Sigmoid colon (tissue), 7 donors: ENCODE measurements around the gene BORCS5. TPM values are rescaled to one million over a fixed set of nuclear protein-coding genes. Genes with fewer than 3 reads are reported as not detected.
"Not testable (repeated sequence)": the region's sequence is repeated elsewhere in the genome, so short reads cannot be mapped to it uniquely, and the experiment has no call there.

Experiments used
- DNase-seq: peaks from one replicate; pipeline ENCODE4 v3.0.0-alpha.2; 2019
- H3K27ac ChIP-seq, 4 donors: fragments of 200-600 bp; sonication (generic); one replicate each; pipeline ENCODE4 v1.5.1; 2016 to 2019; ENCODE audit warnings: mild to moderate bottlenecking in 1 of 4
- H3K27me3 ChIP-seq, 3 donors: fragments of 200-600 bp; sonication (generic); one replicate each; pipeline ENCODE4 v1.5.1; 2019; ENCODE audit warnings: mild to moderate bottlenecking in 1 of 3
- H3K36me3 ChIP-seq, 4 donors: fragments of 200-600 bp; sonication (generic); one replicate each; pipeline ENCODE4 v1.5.1; 2016 to 2019
- H3K4me1 ChIP-seq, 4 donors: fragments of 200-600 bp; sonication (generic); one replicate each; pipeline ENCODE4 v1.5.1; 2017 to 2019
- H3K4me3 ChIP-seq, 4 donors: fragments of 200-600 bp; sonication (generic); one replicate each; pipeline ENCODE4 v1.5.1; 2017 to 2019; ENCODE audit warnings: mild to moderate bottlenecking in 2 of 4, moderate library complexity in 1 of 4
- H3K9me3 ChIP-seq, 4 donors: fragments of 200-600 bp in 3 of 4; sonication (generic) in 3 of 4; one replicate each; pipeline versions ENCODE4 v1.5.1 to v1.6.1; 2013 to 2019
- EP300 ChIP-seq, 4 donors: sonication (generic); formaldehyde crosslinking; IDR thresholded peaks; one replicate each; pipeline ENCODE4 v1.6.1; 2017; ENCODE audit warnings: antibody characterized with exemption in 4 of 4
- POLR2A ChIP-seq, 2 donors: fragments of 450-650 bp; IDR thresholded peaks; one replicate each; pipeline ENCODE4 v1.6.1; 2016; ENCODE audit warnings: antibody characterized with exemption in 2 of 2, mild to moderate bottlenecking in 2 of 2, moderate library complexity in 2 of 2
- POLR2AphosphoS5 ChIP-seq, 4 donors: sonication (generic); formaldehyde crosslinking; IDR thresholded peaks; one replicate each; pipeline ENCODE4 v1.6.1; 2017; ENCODE audit warnings: antibody characterized with exemption in 4 of 4
- WGBS, 2 donors: extraction: QIAGEN DNeasy Blood & Tissue Kit; methylation state at CpG; one replicate each; pipeline ENCODE4 v1.1.7; 2013; 5-methylcytosine and 5-hydroxymethylcytosine counted together
- intact Hi-C: fragments of 100-400 bp; cut with DNase I; formaldehyde crosslinking; loops from one replicate; pipeline ENCODE4 v1.15.1; 2023
- polyA plus RNA-seq, 3 donors: library from polyadenylated mRNA; stranded (reverse); fragments of 200-250 nt; gene quantifications; one replicate each; pipeline ENCODE4 v1.2.3, GENCODE V29; 2013
- total RNA-seq, 4 donors: library from RNA; depleted of rRNA; stranded (reverse); fragments of >200 nt; gene quantifications; one replicate each; pipeline ENCODE4 v1.1.0, GENCODE V29; 2016
- TF ChIP-seq, protein P1 (sequence below), 4 experiments: fragments of 450-650 bp in 3 of 4; fragments of 200-600 bp in 1 of 4; IDR thresholded peaks; one replicate each; pipeline ENCODE4 v1.5.1; 2016 to 2019; ENCODE audit warnings: antibody characterized with exemption in 4 of 4, mild to moderate bottlenecking in 3 of 4, moderate library complexity in 2 of 4
- donor health status: healthy with polysubstance abuse.
- donor health status: Bipolar disorder and iron deficiency.
- donor health status: healthy.

Gene BORCS5
- total and polyA plus RNA-seq, 7 donors = 3.7 to 25.3 (median 7.1) TPM

DNA sequence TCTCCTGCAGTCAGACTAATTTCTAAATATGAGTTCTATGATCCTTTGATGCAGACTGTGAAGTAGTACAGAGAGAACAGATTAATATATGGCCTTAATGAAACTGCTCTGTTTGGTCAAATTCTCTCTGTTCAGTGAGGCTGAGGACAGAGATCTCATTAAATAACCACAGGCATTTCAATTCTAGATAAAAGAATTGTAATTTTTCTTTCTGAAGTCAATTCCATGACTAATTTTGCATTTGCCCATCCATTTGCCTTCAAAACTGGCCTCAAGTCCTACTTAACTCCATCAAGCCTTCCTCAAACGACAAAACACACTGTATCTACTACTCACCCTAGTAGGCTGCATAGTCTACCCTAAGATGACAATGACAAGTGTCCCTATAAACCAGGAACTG lies 138.7 kb downstream of the BORCS5 start:
- no peak for DNase-seq
- Histone ChIP-seq H3K27ac (no peak overlapping the region), H3K36me3 (no peaks in the 10 kb centered on the region), H3K4me3 (no peak overlapping the region), H3K4me1 (no peaks in the 10 kb centered on the region), H3K27me3 (no peaks in the 10 kb centered on the region), H3K9me3 (no peaks in the 10 kb centered on the region)
- TF ChIP-seq EP300 (IDR thresholded peaks at IDR 0.05) (no peak), POLR2A (IDR thresholded peaks at IDR 0.05) (no peak), POLR2AphosphoS5 (IDR thresholded peaks at IDR 0.05) (no peak)
- TF ChIP-seq, protein P1, sequence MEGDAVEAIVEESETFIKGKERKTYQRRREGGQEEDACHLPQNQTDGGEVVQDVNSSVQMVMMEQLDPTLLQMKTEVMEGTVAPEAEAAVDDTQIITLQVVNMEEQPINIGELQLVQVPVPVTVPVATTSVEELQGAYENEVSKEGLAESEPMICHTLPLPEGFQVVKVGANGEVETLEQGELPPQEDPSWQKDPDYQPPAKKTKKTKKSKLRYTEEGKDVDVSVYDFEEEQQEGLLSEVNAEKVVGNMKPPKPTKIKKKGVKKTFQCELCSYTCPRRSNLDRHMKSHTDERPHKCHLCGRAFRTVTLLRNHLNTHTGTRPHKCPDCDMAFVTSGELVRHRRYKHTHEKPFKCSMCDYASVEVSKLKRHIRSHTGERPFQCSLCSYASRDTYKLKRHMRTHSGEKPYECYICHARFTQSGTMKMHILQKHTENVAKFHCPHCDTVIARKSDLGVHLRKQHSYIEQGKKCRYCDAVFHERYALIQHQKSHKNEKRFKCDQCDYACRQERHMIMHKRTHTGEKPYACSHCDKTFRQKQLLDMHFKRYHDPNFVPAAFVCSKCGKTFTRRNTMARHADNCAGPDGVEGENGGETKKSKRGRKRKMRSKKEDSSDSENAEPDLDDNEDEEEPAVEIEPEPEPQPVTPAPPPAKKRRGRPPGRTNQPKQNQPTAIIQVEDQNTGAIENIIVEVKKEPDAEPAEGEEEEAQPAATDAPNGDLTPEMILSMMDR (IDR thresholded peaks at IDR 0.05) = no peak
- WGBS, 2 donors = 89 to 90% methylated on average over 1 of the region's 1 CpG
- intact Hi-C loops = no loop called here

DNA sequence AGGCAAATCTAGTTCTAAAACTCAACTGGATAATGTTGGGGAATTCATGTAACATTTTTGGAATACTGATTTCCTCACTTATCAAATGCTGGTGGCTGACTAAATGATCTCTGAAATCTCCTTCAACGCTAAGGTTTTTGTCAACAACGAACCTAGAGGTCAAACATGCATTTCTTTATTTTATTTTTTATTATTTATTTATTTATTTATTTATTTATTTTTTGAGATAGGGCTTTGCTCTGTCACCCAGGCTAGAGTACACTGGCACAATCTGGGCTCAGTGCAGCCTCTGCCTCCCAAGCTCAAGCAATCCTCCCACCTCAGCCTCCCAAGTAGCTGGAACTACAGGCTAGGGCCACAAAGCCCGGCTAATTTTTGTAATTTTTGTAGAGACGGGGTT lies 141.3 kb downstream of the BORCS5 start:
- TF ChIP-seq POLR2AphosphoS5 (IDR thresholded peaks at IDR 0.05) (no peak), EP300 (IDR thresholded peaks at IDR 0.05) (no peak), POLR2A (IDR thresholded peaks at IDR 0.05) (no peak)
- TF ChIP-seq, protein P1 (IDR thresholded peaks at IDR 0.05) = no peak
- Histone ChIP-seq H3K9me3 (no peaks in the 10 kb centered on the region), H3K36me3 (no peaks in the 10 kb centered on the region), H3K27me3 (no peaks in the 10 kb centered on the region), H3K4me1 (no peaks in the 10 kb centered on the region), H3K27ac (no peak overlapping the region), H3K4me3 (no peak overlapping the region)
- intact Hi-C loops = no loop called here
- DNase-seq = no peak
- 96 to 98% methylated on average over 4 of the region's 4 CpGs for WGBS, 2 donors

DNA sequence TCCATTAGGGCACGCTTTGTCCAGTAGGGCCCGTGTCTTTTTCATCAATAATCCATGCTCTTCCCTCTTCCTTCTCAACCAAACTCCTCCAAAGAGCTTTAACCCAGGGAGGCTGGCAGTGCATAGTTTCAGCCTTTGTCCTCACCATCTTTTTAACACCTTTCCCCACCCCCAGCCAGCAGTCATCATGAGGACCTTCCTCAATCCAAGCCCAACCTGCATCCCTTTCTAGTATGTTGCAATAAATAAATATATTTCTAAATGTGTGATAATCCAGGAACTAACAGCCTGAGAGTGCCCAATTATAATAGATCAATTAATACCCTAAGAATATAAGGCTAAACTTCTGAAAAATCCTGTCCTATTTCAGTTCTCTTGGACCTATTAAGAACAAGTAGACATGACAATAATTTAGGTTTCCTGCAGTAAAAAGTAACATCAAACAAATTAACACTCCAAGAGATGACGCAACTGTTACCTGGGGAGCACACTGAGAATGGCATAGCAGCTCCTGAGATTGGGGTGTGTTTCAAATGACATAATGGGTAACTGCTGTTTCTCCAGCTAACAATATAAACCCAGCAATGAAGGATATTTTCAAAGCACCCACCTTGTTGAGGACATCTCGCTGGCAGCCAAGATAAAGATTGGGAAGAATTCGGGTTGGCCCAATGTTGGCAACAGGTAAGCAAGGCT lies 143.2 kb downstream of the BORCS5 start:
- Histone ChIP-seq H3K4me3 (no peak overlapping the region), H3K27me3 (no peaks in the 10 kb centered on the region), H3K4me1 (peaks cover 0 to 3% (median 0%) of the 10 kb centered on the region in 4 donors), H3K27ac (no peak overlapping the region), H3K36me3 (no peaks in the 10 kb centered on the region), H3K9me3 (no peaks in the 10 kb centered on the region)
- DNase-seq = no peak
- TF ChIP-seq POLR2AphosphoS5 (IDR thresholded peaks at IDR 0.05) = no peak
- TF ChIP-seq EP300 (IDR thresholded peaks at IDR 0.05) = no peak
- TF ChIP-seq POLR2A (IDR thresholded peaks at IDR 0.05) = no peak
- TF ChIP-seq, protein P1 (IDR thresholded peaks at IDR 0.05) = no peak
- intact Hi-C loops = no loop called here
- 92 to 94% methylated on average over 5 of the region's 5 CpGs for WGBS, 2 donors

DNA sequence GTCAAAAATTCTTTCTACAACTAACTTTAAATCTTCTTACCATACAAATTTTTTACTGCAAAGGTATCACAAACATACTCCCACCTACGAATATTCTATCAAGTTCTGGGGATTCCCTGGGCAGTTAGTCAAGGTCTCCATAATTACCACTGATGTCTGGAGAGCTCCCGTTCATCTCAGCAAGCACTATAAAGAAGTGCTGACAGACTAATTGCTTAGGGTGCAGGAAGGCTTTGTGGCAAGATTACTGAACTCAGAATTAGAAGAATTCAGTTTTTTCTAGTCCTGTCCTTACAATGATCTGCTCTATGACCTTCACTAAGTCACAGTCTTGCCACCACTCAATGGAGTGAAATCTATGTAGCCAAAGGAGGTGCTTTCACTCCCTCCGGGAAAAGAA lies 144.2 kb downstream of the BORCS5 start:
- H3K4me3 ChIP-seq = no peak overlapping the region
- TF ChIP-seq POLR2A (IDR thresholded peaks at IDR 0.05) (no peak), EP300 (IDR thresholded peaks at IDR 0.05) (no peak), POLR2AphosphoS5 (IDR thresholded peaks at IDR 0.05) (no peak)
- TF ChIP-seq, protein P1 (IDR thresholded peaks at IDR 0.05) = no peak
- no peak for DNase-seq
- H3K9me3 ChIP-seq = no peaks in the 10 kb centered on the region
- no peaks in the 10 kb centered on the region for H3K36me3 ChIP-seq
- no peak overlapping the region for H3K27ac ChIP-seq
- intact Hi-C loops = no loop called here
- peaks cover 0 to 13% (median 5%) of the 10 kb centered on the region in 4 donors for H3K4me1 ChIP-seq
- H3K27me3 ChIP-seq = no peaks in the 10 kb centered on the region
- WGBS, 2 donors = 73 to 77% methylated on average over 3 of the region's 3 CpGs

DNA sequence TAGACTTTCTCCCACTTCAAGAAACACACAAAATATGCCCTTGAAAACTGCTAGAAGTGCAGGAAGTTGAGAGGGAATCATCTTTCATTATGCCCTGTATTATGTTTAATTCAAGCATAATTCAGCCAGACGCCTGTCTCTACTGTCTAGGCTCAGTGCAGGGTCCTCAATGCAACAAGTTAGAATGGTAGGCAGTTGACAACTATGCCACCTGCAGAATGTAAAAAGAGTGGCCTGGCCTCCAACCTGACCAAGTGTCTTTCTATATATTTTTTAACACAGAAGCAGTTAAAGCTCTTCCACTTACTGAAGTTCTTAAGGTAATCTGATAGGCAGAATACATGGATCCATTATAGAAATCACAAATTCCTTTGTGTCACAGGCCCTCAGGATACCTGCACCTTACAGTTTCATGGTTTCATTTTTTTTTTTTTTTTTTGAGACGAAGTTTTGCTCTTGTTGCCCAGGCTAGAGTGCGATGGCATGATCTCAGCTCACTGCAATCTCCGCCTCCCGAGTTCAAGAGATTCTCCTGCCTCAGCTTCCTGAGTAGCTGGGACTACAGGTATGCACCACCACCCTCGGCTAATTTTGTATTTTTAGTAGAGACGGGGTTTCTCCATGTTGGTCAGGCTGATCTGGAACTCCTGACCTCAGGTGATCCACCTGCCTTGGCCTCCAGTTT lies 145.4 kb downstream of the BORCS5 start:
- H3K27me3 ChIP-seq, DNase-seq, intact Hi-C loops, H3K36me3 ChIP-seq, H3K4me3 ChIP-seq, H3K27ac ChIP-seq, H3K9me3 ChIP-seq: not testable (repeated sequence)
- 90 to 93% methylated on average over 7 of the region's 7 CpGs for WGBS, 2 donors
- peaks cover 0 to 24% (median 14%) of the 10 kb centered on the region in 4 donors for H3K4me1 ChIP-seq
